ENCODE measurements around the gene NCMAP. TPM values are rescaled to one million over a fixed set of nuclear protein-coding genes. Genes with fewer than 3 reads are reported as not detected.

The NCMAP gene
- total RNA-seq, 1 experiment from 2014 or later, result 0.33 TPM

GRCh38 chr1:24643363-24644099 lies 87.6 kb downstream of the NCMAP start:
- ATAC-seq (peak; percentile 61), DNase-seq (ENCODE audit: low read depth, low spot score) (no peak)
- TF ChIP-seq POLR2AphosphoS5 (IDR thresholded peaks at IDR 0.05; ENCODE audit: low read depth, low read length) (no peak), SIN3A (IDR thresholded peaks at IDR 0.05; ENCODE audit: borderline replicate concordance, insufficient read depth, low read depth, low read length) (peak; percentile 9; the same call in 1 of the 2 replicates), CTCF (IDR thresholded peaks at IDR 0.05) (no peak), REST (IDR thresholded peaks at IDR 0.05; ENCODE audit: insufficient read depth in 1 of 2, low read depth in 2 of 2, low read length in 1 of 2) (no peak), TCF7L2 (IDR thresholded peaks at IDR 0.05; ENCODE audit: low read depth, low read length) (no peak)
- Histone ChIP-seq H3K27ac (ENCODE audit: low read length) (peak overlapping the region; percentile 96), H3K9me3 (ENCODE audit: control insufficient read depth, insufficient read depth, low read depth, low read length) (no peaks in the 10 kb centered on the region), H3K36me3 (ENCODE audit: control insufficient read depth, insufficient read depth, low read length) (peaks cover 45% of the 10 kb centered on the region), H3K4me3 (ENCODE audit: low read depth in 2 of 2, low read length in 2 of 2) (peak overlapping the region; percentile 86 to 91), H3K27me3 (ENCODE audit: control insufficient read depth, insufficient read depth, low read length) (no peaks in the 10 kb centered on the region), H3K4me1 (ENCODE audit: control insufficient read depth, insufficient read depth, low read length) (peaks cover 20% of the 10 kb centered on the region)
- ChIA-PET CTCF (no interaction called here), POLR2A (no interaction called here)
- intact Hi-C loops (cut with micrococcal nuclease; ENCODE audit: unreplicated experiment) (no loop called here), in situ Hi-C loops (cut with HindIII; ENCODE audit: low pct_unique_long_range_greater_than_20kb, low sequenced_read_pairs) (no loop called here)
- BruUV-seq (replicated peaks), result no TSS peak

- TF ChIP-seq SIN3A (IDR thresholded peaks at IDR 0.05; ENCODE audit: borderline replicate concordance, insufficient read depth, low read depth, low read length), result no peak
- TF ChIP-seq CTCF (IDR thresholded peaks at IDR 0.05), result no peak
- TF ChIP-seq POLR2AphosphoS5 (IDR thresholded peaks at IDR 0.05; ENCODE audit: low read depth, low read length), result no peak
- no peak for TF ChIP-seq TCF7L2 (IDR thresholded peaks at IDR 0.05; ENCODE audit: low read depth, low read length)
- TF ChIP-seq REST (IDR thresholded peaks at IDR 0.05; ENCODE audit: insufficient read depth in 1 of 2, low read depth in 2 of 2, low read length in 1 of 2), result no peak
- CTCF ChIA-PET, result no interaction called here
- Histone ChIP-seq H3K27ac (ENCODE audit: low read length) (peak overlapping the region; percentile 96), H3K27me3 (ENCODE audit: control insufficient read depth, insufficient read depth, low read length) (no peaks in the 10 kb centered on the region), H3K4me1 (ENCODE audit: control insufficient read depth, insufficient read depth, low read length) (peaks cover 20% of the 10 kb centered on the region), H3K36me3 (ENCODE audit: control insufficient read depth, insufficient read depth, low read length) (peaks cover 50% of the 10 kb centered on the region), H3K9me3 (ENCODE audit: control insufficient read depth, insufficient read depth, low read depth, low read length) (no peaks in the 10 kb centered on the region), H3K4me3 (ENCODE audit: low read depth in 2 of 2, low read length in 2 of 2) (peak overlapping the region; percentile 86 to 91)
- BruUV-seq (replicated peaks), result no TSS peak
- ATAC-seq (no peak), DNase-seq (ENCODE audit: low read depth, low spot score) (no peak)
- in situ Hi-C loops (cut with HindIII; ENCODE audit: low pct_unique_long_range_greater_than_20kb, low sequenced_read_pairs) (no loop called here), intact Hi-C loops (cut with micrococcal nuclease; ENCODE audit: unreplicated experiment) (no loop called here)
- POLR2A ChIA-PET, result no interaction called here
Observed at GRCh38 chr1:24644100-24644384, 88.2 kb downstream of the NCMAP start.

All from Panc1 (cell line).